OCI-LY1 (cell line): ENCODE measurements around the gene CDH13.

Source experiments
- CTCF ChIP-seq: fragments of 200-600 bp; sonication (generic), shearing (Covaris generic); IDR thresholded peaks from 2 replicates; pipeline ENCODE4 v1.5.1; 2017; ENCODE audit warnings: mild to moderate bottlenecking, antibody characterized with exemption, low read length, moderate library complexity, mixed read lengths
- EZH2 ChIP-seq: fragments of 200-600 bp; sonication (generic), shearing (Covaris generic); IDR thresholded peaks from 2 replicates; pipeline ENCODE4 v1.8.0; 2017; ENCODE audit warnings: borderline replicate concordance, mixed run types, mild to moderate bottlenecking, antibody characterized with exemption, low read length, moderate library complexity, mixed read lengths

GRCh38 chr16:82728901-82729300 lies 102.1 kb downstream of the CDH13 start:
- TF ChIP-seq CTCF: no peak
- no peak for TF ChIP-seq EZH2
